ENCODE measurements around the gene SPTB.
"Not testable (repeated sequence)": the region's sequence is repeated elsewhere in the genome, so short reads cannot be mapped to it uniquely, and the experiment has no call there.

GRCh38 chr14:64805646-64806045 is 74.1 kb downstream of the SPTB start:
- TF ChIP-seq YY1 (IDR thresholded peaks at IDR 0.05; ENCODE audit: insufficient read depth, insufficient read length); SUZ12 (IDR thresholded peaks at IDR 0.05; ENCODE audit: extremely low read depth, insufficient read depth, insufficient read length): not testable (repeated sequence)

Measured in NT2/D1 (cell line).